ENCODE measurements around the gene PSPH. TPM values are rescaled to one million over a fixed set of nuclear protein-coding genes. Genes with fewer than 3 reads are reported as not detected.

PSPH gene
- total RNA-seq, 1 experiment from 2014 or later, result 103 TPM

GRCh38 chr7:55977831-55978230, 73.4 kb downstream of the PSPH start:
- Histone ChIP-seq H3K36me3 (ENCODE audit: low read depth) (peaks cover 50% of the 10 kb centered on the region), H3K4me3 (no peak overlapping the region), H3K79me2 (ENCODE audit: low read depth) (peaks cover 11% of the 10 kb centered on the region), H2AFZ (no peak overlapping the region), H3F3A (ENCODE audit: insufficient read depth, low read depth) (peaks cover 12% of the 10 kb centered on the region; the same call in 1 of the 2 replicates), H3K27ac (no peak overlapping the region), H3K4me1 (replicated peaks; ENCODE audit: insufficient read depth) (0 out of 2 replicates have a peak, but pooled peaks cover 3% of the 10 kb centered on the region), H3K4me2 (no peak overlapping the region), H4K20me1 (ENCODE audit: insufficient read depth) (peaks cover 31% of the 10 kb centered on the region), H3K9me2 (ENCODE audit: insufficient read depth) (no peaks in the 10 kb centered on the region), H3K9me3 (ENCODE audit: insufficient read depth, low read depth) (no peaks in the 10 kb centered on the region), H3K27me3 (ENCODE audit: insufficient read depth, low read depth) (no peaks in the 10 kb centered on the region)
- BruUV-seq (replicated peaks), result no TSS peak
- intact Hi-C loops (cut with micrococcal nuclease; ENCODE audit: unreplicated experiment), result no loop called here
- ChIA-PET CTCF (interaction anchor here (0.5 kb wide), 1 partner anchor 178 kb away, joined by 3 read pairs; no protein-coding TSS in a partner anchor), POLR2A (ENCODE audit: unreplicated experiment) (interaction anchor here (0.6 kb wide), 2 partner anchors 85 to 1341 kb away, joined by 4 to 5 read pairs; no protein-coding TSS in a partner anchor)
- TF ChIP-seq CTCF (conservative IDR thresholded peaks at IDR 0.05), result no peak
- DNase-seq, result no peak

GRCh38 chr7:55975988-55976633, 75.1 kb downstream of the PSPH start:
- Histone ChIP-seq H2AFZ (no peak overlapping the region), H3F3A (ENCODE audit: insufficient read depth, low read depth) (peaks cover 12% of the 10 kb centered on the region; the same call in 1 of the 2 replicates), H3K4me2 (no peak overlapping the region), H3K9me3 (ENCODE audit: insufficient read depth, low read depth) (no peaks in the 10 kb centered on the region), H3K79me2 (ENCODE audit: low read depth) (peaks cover 28% of the 10 kb centered on the region), H3K27ac (no peak overlapping the region), H3K4me1 (replicated peaks; ENCODE audit: insufficient read depth) (0 out of 2 replicates have a peak, but pooled peaks cover 3% of the 10 kb centered on the region), H4K20me1 (ENCODE audit: insufficient read depth) (peaks cover 33% of the 10 kb centered on the region), H3K9me2 (ENCODE audit: insufficient read depth) (no peaks in the 10 kb centered on the region), H3K27me3 (ENCODE audit: insufficient read depth, low read depth) (no peaks in the 10 kb centered on the region), H3K36me3 (ENCODE audit: low read depth) (peaks cover 34% of the 10 kb centered on the region), H3K4me3 (no peak overlapping the region)
- intact Hi-C loops (cut with micrococcal nuclease; ENCODE audit: unreplicated experiment), result no loop called here
- ChIA-PET CTCF (no interaction called here), POLR2A (ENCODE audit: unreplicated experiment) (no interaction called here)
- TF ChIP-seq CTCF (conservative IDR thresholded peaks at IDR 0.05), result no peak
- TF ChIP-seq EZH2 (IDR thresholded peaks at IDR 0.05; ENCODE audit: low read depth), result no peak
- no TSS peak for BruUV-seq (replicated peaks)
- DNase-seq, result no peak

- H3K36me3 ChIP-seq (ENCODE audit: low read depth), result peaks cover 12% of the 10 kb centered on the region; the same call in 1 of the 2 replicates
- no peak overlapping the region for H3K27ac ChIP-seq
- no TSS peak for BruUV-seq (replicated peaks)
- no peaks in the 10 kb centered on the region for H3K9me3 ChIP-seq (ENCODE audit: insufficient read depth, low read depth)
- no peak overlapping the region for H3K4me2 ChIP-seq
- CTCF ChIA-PET, result interaction anchor here (1.1 kb wide), 1 partner anchor 78 kb away, joined by 3 read pairs; no protein-coding TSS in a partner anchor
- POLR2A ChIA-PET (ENCODE audit: unreplicated experiment), result interaction anchor here (0.6 kb wide), 1 partner anchor 9 kb away, joined by 15 read pairs; no protein-coding TSS in a partner anchor
- H3K27me3 ChIP-seq (ENCODE audit: insufficient read depth, low read depth), result no peaks in the 10 kb centered on the region
- H3K4me3 ChIP-seq, result no peak overlapping the region
- TF ChIP-seq CTCF (conservative IDR thresholded peaks at IDR 0.05), result no peak
- no peak for TF ChIP-seq EZH2 (IDR thresholded peaks at IDR 0.05; ENCODE audit: low read depth)
- 0 out of 2 replicates have a peak, but pooled peaks cover 3% of the 10 kb centered on the region for H3K4me1 ChIP-seq (replicated peaks; ENCODE audit: insufficient read depth)
- peaks cover 12% of the 10 kb centered on the region; the same call in 1 of the 2 replicates for H3F3A ChIP-seq (ENCODE audit: insufficient read depth, low read depth)
- H2AFZ ChIP-seq, result no peak overlapping the region
- peaks cover 39% of the 10 kb centered on the region for H3K79me2 ChIP-seq (ENCODE audit: low read depth)
- peaks cover 33% of the 10 kb centered on the region for H4K20me1 ChIP-seq (ENCODE audit: insufficient read depth)
- DNase-seq, result no peak
- intact Hi-C loops (cut with micrococcal nuclease; ENCODE audit: unreplicated experiment), result no loop called here
- H3K9me2 ChIP-seq (ENCODE audit: insufficient read depth), result no peaks in the 10 kb centered on the region
These were observed 77.4 kb downstream of the PSPH start for GRCh38 chr7:55973747-55974250.
